Measurements from ENCODE around the gene C6orf141.

The C6orf141 gene

DNA sequence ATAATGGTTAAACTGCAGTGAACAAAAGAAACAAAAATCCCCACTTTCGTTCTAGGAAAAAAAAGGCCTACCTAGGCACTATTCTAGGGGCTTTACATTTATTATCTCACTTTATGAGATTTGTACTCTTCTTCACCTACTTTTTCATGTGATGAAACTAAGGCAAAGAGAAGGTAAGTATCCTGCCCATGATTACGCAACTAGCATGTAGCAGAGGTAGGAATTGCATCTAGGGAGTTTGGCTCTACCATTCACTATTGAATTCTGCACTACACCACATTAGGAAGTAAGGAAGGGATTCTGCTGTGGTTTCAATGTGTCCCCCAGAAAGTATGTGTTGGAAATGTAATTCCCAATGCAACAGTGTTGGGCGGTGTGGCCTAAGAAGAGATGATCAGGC, 11.4 kb upstream of the C6orf141 start:
- no peak for DNase-seq (ENCODE audit: low read depth, low spot score)

DNA sequence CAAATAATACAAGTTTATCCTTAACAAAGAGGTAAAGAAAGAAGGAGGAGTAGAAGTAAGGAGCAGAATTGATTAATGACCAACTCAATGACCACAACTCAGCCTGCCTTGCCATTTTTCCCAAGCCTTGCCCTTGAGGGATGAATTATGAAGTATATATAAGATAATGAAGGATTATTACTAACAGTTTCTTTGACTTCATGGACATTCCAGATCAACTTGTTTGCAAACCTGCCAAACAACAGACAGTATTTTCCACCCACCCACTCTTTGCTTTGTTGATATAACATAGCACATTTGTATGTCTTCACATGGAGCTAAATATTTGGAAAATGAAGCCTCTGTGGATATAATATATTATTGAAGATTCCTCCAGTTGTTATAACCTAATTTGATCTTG, 9.9 kb upstream of the C6orf141 start:
- no peak for DNase-seq (ENCODE audit: low read depth, low spot score)

DNA sequence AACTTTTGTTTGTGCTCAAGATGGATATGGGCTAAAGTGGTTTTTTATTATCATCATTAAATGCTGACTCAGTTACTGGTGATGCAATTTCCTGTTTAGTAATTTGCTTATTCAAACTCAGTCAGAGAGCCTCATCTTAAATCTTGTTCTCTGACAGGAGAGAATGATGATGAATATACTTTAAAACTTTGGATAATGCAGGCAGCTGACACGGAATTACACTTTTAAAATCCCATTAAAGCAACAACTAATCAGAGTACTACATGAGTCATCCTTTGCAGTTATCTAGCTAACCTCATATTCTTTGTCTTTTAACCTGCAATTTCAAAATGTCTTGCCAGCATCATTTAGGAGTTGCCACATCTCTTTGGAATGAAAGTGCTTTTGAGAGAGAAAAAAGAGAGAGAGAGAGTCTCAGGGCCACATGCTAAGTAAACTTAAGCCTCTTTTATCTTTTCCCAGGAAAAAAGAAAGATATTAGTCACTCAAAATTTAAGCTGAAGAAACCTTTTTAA, 9.2 kb upstream of the C6orf141 start:
- DNase-seq (ENCODE audit: low read depth, low spot score) = no peak

DNA sequence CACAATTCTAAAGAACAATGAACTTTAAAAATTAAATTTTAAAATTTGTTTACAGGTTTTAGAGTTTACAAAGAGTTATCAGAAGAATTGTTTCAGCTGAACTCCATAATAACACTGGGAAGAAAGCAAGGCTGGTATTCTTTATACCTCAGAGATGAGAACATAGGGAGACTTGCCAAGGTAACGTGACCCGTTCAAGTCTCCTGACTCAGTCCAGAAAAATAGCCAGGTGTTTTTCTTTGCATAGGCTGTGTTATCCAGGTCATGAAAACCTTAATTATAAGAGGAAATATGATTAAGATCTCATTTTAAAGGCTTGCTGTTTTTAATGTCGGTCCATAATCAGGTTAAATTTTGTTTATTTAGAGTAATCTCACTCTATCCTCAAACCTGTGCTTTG, 8.5 kb upstream of the C6orf141 start:
- DNase-seq (ENCODE audit: low read depth, low spot score) = no peak

DNA sequence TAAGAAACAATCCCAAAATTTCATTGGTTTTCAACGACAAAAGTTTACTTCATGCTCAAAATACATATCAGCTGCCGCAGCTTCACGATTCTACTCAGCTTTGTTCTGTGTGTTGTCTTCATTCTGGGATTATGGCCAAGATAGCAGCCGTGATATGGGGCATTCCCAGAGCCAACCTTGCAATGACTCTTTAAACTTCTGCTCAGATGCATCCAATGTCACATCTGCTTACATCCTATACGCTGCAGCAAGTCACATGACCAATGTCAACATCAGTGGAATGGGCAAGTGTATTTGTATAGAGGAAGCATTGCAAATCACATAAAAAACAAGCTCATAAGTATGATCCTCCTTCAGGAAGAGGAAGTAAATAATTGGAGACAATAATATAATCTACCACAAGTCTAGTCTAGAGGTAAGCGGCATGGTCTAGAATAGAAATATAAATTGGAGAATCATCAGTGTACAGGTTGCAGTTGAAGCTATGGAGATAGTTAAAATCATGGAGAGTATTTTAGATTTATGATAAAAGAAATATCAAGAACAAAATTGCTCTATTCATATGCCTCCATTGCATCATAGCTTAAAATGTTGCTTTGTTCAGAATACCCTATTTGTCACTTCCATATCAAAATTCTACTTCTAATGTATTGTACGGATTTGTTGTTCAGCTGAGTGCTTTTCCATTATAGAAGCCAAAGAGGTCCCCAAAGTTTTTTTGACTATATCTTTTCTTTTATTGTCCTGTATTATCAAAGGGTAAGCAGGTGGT, 7.2 kb upstream of the C6orf141 start:
- no peak for DNase-seq (ENCODE audit: low read depth, low spot score)

DNA sequence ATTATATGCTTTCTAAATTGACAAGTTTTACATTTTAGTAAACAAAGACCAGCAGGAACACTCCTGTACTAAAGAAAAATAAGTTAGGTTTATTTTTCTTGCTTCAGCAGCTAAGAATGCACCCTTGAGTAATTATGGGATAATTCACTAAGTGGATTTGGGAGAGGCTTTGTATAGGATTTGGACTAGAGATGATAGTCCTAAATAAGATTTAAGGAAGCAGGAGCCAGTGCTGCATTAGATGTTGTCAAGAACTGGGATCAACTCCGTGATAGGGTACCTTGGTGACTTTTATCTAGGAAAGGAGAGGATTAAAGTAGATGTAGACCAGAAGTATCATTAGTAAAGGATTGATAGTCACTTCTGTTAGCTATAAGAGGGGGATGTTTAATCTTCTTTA, 4.1 kb upstream of the C6orf141 start:
- DNase-seq (ENCODE audit: low read depth, low spot score) = no peak

DNA sequence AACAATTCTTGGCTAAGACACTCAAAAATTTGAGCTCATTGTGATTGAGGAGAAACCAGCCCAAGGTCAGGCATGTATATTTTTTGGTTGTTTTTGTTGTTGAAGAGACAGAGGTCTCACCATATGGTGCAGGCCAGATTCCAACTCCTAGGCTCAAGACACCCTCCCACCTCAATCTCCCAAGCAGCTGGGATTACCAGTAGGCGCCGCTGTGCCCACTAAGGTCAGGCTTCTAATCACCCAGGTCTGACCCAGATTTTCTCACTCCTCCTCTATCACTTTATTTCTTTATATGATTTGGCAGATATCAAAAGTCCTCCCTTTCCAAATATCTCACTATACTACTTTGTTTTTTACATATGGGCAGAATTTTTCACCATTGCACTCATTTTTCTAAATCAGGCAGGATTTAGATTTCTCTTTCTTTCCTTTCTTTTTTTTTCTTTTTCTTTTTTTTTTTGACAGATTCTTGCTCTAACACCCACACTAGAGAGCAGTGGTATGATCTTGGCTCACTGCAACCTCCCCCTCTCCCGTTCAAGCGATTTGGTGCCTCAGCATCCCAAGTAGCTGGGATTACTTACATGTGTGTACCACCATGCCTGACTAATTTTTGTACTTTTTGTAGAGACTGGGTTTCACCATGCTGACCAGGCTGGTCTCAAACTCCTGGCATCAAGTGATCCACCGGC, 1.7 kb upstream of the C6orf141 start:
- DNase-seq (ENCODE audit: low read depth, low spot score) = no peak

DNA sequence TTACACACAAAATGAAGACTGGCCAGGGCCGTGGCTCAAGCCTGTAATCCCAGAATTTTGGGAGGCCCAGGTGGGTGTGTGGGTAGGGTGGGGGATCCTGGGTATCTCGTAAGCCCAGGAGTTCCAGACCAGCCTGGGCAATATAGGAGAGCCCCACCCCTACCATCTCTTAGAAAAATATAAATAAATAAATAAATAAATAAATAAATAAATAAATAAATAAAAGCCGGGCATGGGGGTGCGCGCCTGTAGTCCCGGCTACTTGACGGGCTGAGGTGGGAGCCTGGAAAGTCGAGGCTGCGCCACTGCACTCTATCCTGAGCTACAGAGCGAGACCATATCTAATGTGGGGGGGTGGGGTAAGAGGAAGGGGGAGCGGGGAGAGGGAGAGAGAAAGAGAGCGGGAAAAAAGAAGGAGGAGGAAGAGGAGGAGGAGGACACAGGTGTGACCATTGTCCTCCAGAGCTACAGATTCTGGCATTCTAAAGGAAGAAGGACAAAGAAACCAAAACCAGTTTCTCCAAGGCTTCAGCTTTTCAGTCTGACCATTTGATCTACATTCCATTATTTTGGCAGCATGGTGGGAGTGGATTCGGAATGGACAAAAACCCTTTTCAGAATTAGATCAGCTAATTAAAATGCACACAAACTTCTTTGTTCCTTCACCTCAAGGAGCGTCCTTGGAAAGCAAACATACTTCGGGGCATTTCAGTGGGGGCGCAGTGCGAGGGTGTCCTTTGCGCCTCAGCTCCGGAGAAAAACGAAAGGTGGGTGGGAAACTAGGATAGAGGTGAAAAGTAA, 577 bp upstream of the C6orf141 start:
- DNase-seq (ENCODE audit: low read depth, low spot score) = no peak

DNA sequence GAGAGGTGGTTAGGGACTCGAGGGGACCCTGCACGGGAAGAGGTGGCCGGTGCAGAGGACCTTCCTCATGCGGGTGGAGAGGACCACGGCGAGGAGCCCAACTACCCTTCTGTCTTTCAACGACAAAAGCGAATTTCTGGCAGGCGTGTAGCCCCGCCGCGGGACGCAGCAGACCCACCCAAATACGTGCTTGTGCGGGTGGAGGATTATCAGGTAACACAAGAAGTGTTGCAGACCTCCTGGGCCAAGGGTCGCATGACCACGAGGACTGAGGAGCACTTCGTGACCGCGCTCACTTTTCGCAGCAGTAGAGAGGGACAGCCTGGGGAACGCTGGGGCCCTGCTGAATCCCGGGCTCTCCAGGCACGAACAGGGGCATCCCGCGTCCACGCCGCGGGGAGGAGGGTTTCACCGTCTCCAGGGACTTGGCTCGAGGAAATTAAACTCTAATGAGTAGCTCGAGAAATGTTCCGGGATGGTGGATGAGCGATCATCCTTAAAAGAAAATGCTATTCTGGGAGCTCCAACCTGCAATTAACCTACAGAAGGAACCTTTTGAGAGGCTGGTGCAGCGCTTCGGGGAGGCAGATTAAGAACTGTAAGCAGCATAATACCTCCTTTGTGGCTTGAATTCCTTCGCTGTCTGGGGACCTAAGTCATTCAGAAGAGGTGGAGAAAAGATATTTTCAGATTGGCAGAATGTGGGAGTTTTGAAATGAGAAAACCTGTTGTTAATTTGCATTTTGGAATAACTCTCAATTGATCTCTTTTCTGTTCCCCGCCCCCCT, 804 bp downstream of the C6orf141 start:
- no peak for DNase-seq (ENCODE audit: low read depth, low spot score)

DNA sequence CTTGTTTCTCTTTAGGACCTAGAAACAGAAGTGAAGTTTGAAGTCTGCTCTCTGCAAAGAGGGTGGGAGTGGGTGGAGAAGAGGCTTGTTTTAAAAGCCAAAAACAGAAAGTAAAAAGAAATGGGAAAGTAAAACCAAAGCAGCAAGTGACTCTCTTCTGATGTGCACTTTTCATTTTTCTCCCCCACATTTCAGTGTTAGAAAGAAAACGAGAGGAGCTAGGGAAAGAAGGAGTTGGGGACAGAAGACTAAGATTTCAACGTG, 1.3 kb downstream of the C6orf141 start:
- no peak for DNase-seq (ENCODE audit: low read depth, low spot score)

DNA sequence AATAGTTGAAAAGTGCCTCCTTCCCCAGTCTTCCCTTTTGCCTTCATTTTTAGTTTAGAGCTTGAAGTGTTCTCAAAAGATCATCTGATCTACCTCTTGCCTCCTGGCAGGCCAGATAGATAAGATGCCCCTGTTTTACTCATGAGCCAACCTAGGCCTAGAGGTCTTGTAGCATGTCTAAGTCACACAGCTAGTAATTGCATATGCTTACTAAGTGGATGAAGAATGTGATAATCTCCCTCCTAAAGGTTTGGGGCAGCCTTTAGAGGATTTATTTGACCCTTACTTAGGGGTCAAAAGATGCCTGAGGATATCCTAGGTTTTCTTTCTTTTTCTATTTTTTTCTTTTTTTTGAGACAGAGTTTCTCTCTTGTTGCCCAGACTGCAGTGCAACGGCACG, 2.1 kb downstream of the C6orf141 start:
- no peak for DNase-seq (ENCODE audit: low read depth, low spot score)

DNA sequence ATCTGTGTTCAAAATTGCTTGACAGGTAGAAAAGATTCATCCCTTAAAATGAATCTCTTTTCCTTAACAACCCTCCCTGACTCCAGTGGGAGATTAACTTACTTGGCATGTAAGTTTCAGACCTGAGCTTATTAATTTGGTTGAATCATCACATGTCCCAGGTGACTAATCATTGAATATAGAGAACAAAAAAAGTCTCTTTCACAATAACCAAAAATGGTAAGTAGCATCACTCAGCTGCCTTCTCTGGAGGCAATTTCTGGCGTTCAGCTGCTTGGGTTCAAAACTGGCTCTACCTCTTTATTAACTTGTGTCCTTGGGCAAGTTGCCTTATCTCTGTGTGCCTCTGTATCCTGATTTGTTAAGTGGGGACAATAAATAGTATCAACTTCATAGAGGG, 2.9 kb downstream of the C6orf141 start:
- DNase-seq (ENCODE audit: low read depth, low spot score) = no peak

DNA sequence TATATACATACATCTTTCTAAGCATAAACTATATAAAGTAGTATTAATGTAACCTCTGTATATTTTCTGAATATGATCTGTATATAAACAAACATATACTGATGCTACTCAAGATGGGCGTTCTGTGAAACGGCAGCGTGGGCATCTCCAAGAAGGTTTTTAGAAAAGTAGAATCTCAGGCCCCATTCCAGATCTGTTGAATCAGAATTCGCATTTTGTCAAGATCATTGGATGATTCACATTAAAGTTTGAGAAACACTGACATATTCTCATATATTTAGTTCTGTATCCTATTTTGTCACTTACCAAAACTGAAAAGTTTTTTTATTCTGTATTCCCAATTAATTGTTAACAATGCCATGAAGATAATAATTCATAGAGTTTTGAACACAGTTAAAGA, 5.5 kb downstream of the C6orf141 start:
- DNase-seq (ENCODE audit: low read depth, low spot score) = no peak

DNA sequence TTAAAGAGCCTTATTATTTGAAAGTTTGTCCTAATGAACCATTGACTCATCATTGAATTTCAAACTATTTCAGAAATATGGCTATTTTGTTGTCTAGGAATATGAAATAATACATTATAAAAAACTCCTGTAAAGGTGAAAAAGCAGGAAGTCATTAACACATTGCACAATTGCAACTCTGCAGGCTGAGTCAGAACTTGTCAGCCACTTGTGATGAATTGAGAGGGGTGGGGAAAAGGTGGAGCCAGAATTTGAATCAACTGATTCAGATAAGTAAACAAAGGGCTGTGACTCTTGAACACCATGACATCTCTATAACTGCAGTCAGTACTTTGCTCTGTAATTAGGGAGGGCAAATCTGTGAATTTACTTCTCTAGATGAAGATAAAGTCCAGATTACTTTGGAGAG, 6.0 kb downstream of the C6orf141 start:
- no peak for DNase-seq (ENCODE audit: low read depth, low spot score)

DNA sequence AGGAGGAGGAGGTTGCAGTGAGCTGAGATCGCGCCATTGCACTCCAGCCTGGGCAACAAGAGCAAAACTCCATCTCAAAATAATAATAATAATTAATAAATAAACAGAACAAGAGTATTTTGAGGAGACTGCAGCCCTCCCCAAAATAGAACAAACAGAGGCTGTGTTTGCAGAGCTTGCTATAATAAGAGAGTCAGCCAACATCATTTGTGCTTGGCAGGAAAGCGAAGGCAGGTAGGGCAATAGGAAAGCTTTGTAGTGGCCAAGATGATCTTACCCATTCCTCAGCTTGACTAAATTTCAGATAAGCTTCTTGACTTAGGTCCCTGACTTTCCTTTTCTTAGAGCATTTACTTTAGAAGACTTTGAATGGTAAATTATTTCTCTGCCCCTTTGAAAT, 6.7 kb downstream of the C6orf141 start:
- DNase-seq (ENCODE audit: low read depth, low spot score) = no peak

DNA sequence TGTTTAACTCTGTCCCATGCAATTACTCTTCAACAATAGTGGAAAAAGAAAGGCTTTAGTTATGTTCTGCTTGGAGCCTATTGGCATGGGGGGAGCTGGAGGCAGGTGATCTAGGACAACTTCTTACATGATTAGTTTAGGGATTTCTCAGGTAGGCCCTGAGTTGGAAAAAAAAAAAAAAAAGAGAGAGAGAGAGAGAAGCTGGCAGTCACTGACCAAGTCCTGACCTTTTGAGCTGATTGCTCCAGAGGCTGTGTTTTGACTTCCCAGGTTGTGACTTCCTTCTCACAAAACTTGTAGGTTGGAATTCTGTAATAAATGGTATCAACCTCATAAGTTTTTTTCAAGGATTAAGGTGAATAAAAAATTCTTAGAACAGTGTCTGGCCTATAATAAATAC, 7.8 kb downstream of the C6orf141 start:
- DNase-seq (ENCODE audit: low read depth, low spot score) = no peak

DNA sequence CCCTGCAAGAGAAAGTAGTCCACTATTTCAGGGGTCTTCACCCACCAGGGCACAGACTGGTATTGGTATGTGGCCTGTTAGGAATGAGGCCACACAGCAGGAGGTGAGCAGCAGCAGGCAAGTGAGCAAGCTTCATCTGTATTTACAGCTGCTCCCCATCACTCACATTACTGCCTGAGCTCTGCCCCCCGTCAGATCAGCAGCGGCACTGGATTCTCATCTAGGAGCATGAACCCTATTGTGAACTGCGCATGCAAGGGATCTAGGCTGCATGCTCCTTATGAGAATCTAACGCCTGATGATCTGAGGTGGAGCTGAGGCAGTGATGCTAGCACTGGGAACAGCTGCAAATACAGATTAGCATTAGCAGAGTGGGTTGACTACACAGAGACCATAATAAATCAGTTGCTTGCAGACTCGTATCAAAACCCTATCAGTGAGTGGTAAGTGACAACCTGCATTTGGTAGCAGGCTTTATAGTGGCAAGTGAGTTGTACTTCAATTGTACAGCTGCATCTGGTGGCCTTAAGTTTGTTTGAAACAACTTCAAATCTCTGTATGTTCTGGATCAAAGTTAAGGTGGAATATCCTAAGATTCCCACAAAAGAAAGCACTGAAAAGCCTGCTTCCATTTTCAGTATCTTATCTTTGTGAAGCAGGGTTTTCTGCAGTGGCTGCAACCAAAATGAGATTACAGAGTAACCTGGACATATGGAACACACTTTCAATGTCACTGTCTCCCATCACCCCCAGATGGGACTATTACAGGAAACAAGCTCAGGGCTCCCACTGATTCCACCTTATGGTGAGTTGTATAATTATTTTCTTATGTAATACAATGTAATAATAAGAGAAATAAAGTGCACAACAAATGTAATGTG, 12.8 kb downstream of the C6orf141 start:
- no peak for DNase-seq (ENCODE audit: low read depth, low spot score)

DNA sequence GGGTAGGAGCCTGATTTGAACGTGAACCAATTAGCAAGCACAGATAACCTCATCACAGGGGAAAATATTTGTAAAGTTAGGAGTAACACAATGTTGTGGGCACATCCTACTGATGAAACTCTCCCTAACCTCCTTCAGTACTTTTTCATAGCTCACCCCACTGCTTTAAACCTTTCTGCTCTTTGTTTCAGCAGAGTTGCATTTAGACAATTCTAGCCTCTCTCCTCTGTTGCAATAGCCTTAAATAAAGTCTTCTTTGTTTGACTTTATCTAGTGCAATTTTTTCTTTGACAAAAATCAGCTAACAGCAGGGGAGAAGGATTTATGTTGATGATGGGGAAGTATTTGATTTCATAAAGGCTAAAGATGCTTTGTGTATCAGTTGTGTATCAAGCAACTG, 14.1 kb downstream of the C6orf141 start:
- no peak for DNase-seq (ENCODE audit: low read depth, low spot score)

DNA sequence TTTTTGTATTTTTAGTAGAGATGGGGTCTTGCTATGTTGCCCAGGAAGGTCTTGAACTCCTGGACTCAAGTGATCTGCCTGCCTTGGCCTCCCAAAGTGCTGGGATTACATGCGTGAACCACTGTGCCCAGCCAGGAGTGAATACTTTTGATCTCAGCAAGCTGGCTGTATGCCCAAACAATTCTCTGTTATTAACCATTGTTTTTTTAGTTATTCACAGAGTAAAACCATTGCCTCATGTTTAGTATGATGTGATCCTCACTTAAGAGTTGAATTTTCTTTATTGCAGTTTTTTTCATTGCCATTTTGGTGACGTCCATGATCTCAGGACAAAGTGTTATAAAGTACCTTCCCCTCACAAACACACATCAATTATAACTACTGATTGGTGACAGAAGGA, 14.8 kb downstream of the C6orf141 start:
- DNase-seq (ENCODE audit: low read depth, low spot score) = no peak

DNA sequence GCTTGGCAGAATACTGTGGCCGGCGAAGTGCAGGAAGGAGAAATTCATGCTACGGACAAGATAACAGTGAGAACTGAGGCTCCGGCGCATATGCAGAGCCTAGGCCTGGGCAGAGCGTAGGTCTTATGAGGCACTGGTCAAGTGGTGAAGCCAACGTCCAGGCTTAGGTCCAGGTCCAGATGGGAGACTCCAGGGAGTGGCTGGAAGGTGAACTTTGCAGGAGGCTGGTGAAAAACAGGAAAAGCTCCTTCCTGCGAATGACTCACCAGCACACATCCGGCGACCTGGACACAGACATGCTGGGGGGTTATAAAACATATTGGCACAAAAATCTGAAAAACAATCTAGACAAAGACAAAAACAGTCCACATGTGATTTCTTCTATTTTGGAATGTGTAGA, 15.4 kb downstream of the C6orf141 start:
- no peak for DNase-seq (ENCODE audit: low read depth, low spot score)

Data from brain pericyte (primary cell).